PFSK-1 (cell line): ENCODE measurements around the gene LAIR1.

Experiments
- POLR2AphosphoS5 ChIP-seq: IDR thresholded peaks from 2 replicates; pipeline ENCODE4 v1.6.1; 2012; ENCODE audit warnings: low read depth, mild to moderate bottlenecking, control low read depth, low read length, moderate library complexity
- SIN3A ChIP-seq: IDR thresholded peaks from 2 replicates; pipeline ENCODE4 v1.6.1; 2012; ENCODE audit warnings: mild to moderate bottlenecking, low read length, moderate library complexity, borderline replicate concordance; ENCODE audit not compliant: insufficient read depth

GRCh38 chr19:54379187-54379678, 14.5 kb upstream of the LAIR1 start:
- TF ChIP-seq SIN3A (no peak), POLR2AphosphoS5 (no peak)
